Stimulated activated CD8-positive, alpha-beta memory T cell treated with anti-CD3 and anti-CD28 coated beads, Interleukin-15, amount 100 ng/mL, for 1 hour (primary cell): Measurements from ENCODE around the gene HERC2.
"Not testable (repeated sequence)": the region's sequence is repeated elsewhere in the genome, so short reads cannot be mapped to it uniquely, and the experiment has no call there.

Experiments
- DNase-seq: peaks from one replicate; pipeline ENCODE4 v3.0.0-alpha.2; 2020; ENCODE audit warnings: low read depth

HERC2 gene

DNA sequence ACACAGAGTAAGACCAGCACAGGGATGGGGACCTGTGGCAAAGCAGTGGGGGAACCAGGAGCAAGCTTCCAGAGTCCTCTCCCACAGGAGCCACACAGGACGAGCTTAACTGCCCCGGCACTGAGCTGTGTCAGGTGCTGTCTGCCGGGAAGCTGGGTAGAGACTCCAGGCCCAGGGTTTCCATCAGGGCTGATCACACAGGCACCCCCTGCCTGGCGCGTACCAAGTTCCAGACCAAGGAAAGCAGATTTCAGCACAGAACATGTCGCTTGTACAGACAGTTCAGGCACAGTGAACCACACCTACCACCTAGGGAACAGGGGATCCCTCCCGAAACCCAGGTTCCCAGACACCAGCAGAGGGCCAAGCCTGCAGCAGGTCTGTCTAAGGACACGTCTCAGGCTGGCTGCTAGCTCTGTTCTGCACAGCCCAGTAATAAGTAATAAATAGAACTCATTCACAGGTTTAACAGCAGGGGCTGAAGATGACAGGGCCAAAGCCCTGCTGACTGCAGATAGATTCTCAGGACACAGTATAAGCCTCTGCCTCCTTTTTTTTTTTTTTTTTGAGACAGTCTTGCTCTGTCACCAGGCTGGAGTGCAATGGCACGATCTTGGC is 192.6 kb downstream of the HERC2 start:
- no peak for DNase-seq

DNA sequence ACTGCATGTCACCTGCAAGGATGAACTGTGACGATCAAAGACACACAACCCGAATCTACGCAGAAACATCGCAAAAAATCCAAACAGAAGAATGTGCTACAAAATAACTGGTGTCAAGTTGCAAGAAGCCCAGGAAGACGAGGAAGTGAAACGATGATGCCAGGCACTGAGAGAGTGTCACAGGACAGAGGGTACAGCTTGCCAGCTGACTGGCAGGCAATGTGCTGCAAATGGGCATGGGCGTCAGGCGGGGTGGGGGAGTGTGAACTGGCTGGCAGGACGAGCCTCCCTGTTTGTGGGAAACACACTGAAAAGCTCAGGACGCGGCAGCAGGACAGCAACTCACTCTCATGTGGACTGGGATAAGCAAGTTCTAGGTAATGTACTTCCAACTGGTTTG is 193.9 kb downstream of the HERC2 start:
- no peak for DNase-seq

DNA sequence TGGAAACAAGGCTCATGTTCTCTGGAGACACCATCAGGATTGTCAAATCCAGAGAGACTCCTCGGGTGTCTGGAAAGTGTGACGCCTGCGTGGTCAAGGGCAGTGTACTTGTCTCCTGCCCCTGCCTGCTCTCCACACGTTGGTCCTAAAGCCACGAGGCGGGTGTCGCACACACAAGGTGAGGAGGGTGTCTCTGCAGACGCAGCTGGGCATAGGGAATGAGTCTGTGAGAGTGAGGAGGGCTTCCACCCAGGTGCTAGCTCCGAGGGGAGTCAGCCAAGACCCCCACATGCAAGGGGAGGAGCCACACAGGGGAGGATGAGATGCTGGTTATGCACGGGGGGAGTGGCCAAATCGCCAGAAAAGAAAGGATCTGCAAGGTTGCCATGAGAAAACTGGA is 194.9 kb downstream of the HERC2 start:
- no peak for DNase-seq

DNA sequence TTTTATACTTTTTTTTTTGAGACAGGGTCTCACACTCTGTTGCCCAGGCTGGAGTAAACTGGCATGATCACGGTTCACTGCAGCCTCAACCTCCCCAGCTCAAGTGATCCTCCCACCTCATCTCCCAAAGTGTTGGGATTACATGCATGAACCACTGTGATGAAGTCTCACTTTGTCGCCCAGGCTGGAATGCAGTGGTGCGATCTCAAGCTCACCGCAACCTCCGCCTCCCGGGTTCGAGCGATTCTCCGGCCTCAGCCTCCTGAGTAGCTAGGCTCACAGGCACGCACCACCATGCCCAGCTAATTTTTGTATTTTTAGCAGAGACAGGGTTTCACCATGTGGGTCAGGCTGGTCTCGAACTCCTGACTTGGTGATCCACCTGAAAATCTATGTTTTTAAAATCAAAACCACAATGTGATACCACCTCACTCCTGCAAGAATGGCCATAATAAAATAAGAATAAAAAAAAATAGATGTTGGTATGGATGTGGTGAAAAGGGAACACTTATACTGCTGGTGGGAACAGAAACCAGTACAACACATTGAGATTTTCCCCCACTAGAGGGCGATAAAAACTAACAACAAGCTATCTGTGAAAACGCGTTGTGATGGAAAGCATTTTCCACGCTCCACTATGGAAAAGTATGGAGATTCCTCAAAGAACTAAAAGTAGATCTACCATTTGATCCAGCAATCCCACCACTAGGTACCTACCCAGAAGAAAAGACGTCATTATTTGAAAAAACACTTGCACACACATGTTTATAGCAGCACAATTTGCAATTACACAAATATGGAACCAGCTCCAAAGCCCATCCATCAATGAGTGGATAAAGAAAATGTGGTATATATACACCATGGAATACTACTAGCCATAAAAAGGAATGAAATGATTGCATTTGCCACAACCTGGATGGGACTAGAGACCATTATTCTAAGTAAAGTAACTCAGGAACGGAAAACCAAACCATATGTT is 196.0 kb downstream of the HERC2 start:
- no peak for DNase-seq

DNA sequence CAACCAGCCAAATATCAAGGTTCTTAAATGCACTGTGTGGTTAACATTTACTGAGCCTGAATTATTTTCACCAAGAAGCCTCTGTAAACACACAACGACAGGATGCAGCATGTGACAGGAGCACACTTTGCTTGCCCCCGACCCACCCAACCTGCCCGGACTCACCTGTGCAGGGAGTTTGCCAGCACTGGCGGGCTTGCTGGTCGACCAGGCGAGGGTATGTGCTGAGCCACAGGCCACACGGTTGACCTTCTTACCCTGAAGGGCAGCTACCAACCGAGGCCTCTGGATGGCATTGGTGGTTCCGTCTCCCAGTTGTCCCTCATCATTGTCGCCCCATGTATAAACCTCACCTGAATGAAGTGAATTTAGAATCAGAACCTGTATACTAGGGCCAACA is 197.1 kb downstream of the HERC2 start:
- DNase-seq, result no peak

DNA sequence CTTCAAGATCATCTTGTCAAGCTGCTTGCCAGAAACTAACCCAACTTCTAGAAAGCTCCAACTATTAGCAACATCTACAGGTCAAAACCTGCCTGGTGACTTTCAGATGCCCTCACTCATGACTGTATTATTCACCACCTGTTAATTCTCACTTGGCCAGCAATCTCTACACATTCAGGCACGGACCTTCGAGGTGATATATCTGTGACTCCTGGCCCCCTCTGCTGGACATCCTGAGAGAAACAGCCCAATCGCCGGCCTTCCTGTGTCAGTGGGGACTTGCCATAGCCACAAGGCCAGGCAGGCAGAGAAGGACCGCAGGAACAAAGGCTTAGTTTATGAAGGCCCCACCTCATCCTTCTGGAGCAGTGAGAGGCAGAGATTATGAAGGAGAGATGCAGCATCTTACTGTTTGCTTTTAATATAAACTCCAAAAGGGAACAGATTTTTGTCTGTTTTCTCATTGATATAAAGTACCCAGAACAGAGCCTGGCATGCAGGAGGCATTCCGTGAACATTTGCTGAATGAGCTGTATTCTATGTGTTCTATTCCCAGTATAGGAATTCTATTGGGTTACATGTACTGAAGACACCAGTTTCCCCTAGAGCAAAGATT is 198.5 kb downstream of the HERC2 start:
- DNase-seq, result no peak

DNA sequence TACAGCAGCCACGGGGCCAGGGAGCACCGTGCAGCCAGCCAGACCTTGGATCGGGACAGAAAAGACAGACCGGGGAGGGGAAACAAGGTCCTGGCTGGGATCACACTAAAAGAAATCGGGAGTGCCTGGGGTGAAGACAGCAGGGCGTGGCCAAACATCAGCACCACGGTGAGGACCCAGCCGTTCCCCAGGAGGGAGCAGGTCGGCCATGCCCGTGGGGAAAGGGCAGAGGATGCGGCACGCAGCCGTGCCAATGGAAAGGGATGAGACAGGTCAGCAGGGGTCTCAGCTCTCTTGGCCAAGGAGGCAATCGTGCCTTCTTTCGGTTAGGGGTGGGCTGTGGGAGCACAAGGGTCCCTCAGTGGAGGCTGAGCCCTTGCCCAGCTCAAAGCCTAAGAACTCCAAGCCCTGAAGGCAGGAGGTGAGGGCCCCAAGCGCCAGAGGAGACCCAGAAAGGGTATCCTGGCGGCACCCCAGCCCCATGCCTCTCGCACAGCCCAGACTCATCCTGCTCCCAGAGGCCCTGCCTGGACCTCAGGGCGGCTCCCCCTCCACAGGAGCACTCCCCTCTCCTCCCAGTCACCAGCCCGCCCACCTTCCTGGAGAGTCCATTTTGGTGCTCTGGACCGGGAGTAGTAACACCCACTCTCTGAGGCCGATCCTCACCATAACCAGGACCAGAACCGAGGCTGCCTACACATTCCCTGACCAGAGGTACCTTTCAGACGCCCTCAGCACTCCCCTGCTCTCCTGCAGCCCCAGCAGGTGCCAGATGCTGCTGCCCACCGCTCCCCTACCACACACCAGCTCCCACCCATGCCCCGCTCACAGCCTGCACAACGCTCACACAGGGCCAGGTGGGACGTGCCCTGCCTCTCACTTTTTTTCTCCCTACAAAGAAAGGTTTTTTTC is 199.7 kb downstream of the HERC2 start:
- DNase-seq, result no peak

DNA sequence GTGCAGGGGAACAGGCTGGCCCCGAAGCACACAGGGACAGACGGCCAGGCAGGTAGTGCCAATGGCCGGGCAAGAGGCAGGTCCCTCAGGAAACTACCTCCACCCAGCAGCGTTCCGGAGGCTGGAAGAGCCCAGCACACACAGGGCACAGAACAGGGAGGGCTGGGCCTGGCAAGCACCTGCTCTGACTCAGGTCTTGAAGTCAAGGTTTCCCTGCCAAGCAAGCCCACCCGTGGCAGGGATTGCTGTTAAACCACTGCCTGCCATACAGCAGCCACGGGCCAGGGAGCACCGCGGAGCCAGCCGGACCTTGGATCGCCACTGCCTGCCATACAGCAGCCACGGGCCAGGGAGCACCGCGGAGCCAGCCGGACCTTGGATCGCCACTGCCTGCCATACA is 200.4 kb downstream of the HERC2 start:
- not testable (repeated sequence) for DNase-seq

DNA sequence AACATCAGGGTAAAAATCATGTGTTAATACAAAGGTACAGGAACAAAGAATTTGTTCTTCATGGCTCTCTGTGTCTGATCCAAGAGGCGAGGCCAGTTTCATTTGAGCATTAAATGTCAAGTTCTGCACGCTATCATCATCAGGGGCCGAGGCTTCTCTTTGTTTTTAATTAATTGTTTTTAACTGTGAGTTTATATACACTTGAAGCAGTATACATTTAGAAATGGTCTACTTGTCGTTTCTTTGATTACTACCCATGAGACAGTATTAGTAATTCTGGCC is 201.7 kb downstream of the HERC2 start:
- DNase-seq, result no peak

DNA sequence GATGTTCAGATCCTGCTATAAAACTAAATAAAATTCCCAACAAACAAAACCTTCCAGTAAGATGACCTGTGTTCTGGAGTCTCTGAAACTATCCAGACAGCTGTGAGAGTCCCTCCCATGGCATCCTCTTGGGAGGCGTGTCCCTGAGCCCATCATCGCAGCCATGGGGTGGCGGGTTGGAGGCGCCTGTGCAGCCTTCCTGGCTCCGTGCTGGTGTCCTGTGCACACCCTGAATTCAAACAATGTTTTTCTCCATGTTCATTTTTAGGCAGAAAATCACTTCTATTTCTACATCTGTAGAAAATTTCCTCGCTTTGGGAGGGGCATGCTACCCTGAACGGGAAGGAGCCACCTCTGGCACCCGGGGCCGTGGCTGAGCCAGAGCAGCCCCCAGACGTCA is 203.4 kb downstream of the HERC2 start:
- DNase-seq, result no peak

DNA sequence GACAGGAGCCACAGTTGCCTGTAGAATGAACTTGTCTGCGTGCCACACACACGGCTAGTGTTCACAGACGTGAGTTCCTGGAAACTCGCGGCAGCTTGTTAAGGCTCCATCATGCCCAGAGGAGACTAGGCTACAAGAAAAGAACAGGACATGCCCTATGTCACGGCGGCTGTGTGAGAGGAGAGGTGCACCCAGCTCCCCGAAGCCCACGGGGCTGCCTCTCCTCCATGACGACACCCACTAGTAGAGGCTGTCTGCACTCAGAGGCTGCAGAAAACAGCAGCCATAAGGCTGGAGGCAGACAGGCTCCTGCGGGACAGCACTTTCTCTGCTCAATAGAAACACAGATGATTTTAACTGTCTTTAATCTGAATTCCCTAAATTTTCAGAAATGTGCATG is 203.9 kb downstream of the HERC2 start:
- DNase-seq, result no peak

DNA sequence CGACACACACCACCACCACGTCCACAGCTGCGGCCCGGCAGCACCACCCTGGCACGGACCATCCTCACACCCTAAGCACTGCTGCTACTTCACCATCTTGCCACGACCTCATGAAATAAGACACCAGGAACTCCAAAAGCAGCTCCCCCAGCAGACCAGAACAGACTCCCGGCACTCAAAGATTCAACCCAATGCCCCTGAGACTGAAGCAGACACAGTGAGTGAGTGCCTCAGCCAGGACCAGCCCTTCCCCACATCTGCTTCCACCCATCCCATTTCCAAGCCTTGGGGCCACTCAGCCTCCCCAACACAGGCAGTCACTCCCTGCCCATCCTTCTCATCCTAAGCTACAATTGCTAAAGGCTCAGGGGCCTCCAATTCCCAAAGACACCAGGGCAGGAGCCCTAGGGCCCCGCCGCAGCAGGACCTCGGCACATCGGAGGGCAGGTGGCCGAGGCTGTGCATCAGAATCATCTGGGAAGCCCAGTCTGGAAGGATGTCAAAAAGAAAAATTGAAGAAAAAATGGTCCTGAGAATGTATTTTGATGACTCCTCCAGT is 204.5 kb downstream of the HERC2 start:
- DNase-seq, result no peak

DNA sequence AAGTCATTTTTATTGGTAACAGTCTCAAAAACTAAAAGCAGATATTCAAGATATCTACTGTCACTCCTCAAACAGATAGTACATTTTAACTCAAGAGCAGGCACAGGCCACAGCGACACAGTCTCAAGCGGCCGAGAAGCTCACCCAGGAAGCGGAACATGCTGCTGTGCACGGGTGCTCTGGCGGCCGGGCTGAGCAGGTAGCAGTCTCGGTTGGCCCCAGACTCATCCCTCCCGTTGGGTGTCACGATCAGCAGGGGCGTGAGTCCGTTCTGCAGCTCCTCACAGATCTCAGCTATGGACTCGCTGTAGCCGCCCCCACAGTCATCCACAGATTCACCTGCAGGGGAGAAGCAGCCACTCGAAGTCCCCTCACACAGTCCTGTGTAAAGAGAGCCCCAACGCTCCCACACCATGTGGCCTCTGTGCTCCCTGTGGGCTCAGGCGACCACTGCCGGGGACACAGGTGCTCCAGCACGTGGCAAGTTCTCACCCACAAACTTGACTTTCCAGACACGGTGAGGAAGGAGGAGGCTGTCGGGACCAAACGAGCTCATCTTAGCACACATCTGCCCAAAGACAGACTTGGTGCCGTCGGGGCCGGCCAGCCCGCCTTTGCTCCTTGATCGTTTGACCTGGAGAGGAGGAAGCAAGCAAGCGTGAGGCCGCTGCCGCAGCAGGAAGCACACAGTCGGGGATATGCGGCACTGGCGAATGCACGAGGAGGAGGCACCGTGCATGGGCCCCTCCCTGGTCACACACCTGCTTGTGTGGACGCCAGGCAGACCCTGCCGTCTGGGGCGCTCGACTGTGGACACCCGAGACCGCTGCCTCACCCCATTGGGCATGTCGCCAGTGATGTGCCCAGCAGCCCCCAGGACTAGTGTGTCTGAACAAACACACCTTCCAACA is 205.2 kb downstream of the HERC2 start:
- no peak for DNase-seq

DNA sequence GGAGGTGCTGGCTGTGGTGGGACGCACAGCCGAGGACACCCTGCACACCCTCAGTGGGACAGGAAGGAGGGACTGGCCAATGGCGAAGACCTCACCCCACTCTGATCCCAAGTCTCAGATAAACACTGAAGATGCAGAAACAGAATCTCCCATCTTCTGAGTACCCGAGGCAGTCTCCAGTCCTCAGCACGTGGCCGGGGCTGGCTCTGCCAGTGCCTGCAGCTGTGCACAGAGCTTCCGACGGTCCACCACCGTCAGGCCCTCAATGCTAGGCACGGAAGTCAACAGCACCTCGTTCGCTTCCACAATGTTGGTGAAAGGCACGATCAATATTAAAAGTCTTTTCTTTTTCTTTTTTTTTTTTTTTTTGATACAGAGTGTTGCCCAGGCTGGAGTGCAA is 206.1 kb downstream of the HERC2 start:
- no peak for DNase-seq

DNA sequence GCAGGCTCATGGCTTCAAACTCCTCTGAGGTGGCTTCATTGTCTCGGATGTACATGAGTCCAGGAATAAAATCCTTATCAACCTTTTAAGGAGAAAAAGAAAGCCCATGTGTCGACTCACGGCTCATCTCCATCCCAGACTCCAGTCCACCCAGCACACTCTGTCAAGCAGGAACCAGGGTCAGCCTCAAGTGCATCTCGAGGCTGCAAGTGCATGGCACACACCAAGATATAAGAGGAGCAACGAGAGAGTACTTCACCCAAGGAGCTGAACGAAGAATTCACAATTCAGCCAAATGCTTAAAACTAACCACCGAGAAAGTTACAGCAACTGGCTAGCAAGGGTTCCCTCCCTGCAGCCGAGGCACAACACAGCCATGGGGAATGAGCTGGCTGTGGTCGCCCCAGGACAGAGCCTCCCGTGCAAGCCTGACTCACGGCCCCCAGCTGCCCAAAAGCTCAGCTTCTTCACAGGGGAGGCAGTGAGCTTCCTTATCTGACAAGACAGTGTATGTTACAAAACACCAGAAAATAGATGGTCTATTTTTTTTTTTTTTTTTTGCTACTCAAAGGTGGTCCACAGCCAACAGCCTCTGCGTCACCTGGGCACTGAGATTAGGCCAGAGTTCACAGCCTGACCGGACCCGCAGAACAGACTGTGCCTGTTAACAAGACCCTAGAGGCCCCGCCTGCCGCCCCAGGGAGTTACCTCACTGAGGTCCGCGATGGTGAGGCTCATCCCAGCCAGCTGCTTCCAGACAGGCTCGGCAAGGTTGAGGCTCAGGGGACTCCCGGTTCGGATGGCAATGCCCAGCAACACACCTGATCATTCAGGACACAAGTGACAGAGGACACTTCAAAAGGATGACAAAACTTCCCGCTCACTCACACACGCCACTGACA is 207.0 kb downstream of the HERC2 start:
- no peak for DNase-seq

DNA sequence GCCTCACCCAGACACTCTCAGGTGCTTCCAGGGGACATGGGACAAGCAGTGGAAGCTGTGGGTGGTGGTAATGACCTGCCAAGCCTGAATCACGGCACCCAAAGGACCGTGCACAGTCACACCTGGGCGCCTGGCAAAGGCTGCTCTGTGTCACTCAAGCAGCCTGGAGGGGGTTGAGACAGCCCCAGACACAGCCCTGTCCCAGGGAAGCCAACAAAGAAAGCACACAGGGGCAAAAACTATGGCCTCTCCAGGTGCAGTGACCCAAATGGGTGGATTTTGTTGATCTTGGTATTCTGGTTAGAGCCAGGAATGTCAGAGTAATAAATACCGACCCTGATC is 207.9 kb downstream of the HERC2 start:
- DNase-seq, result no peak

DNA sequence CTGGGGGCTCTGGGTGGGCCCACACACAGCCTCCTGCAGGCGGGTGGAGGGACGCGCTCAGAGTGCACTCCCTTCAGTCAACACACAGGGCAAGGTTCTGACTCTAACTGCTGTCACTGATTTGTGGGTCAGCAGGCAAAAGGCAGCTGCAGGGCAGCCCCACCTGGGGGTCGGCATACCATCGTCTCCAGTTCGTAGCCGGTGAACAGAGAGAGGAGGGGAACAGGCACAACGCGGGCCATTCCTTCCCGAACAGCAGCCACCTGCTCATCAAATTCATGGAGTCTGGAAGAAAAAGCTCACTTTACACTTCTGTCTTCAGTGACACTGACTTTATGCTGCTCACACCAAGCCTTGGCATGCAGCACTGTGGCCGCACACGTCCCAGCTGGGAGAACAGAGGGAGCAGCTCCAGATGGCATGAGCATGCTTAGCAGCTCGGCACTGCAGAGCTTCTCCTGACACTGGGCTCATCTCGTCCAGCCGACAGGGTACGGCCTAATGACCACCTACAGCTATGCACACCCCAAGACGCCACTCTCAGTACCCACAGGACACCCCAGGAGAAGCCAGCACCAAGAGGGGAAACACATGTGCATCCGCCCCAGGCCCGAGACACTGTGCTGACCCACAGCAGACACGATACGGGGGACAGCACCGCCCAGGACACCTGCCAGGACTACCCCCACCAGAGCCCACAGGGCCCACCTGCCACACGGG is 208.4 kb downstream of the HERC2 start:
- DNase-seq, result no peak

DNA sequence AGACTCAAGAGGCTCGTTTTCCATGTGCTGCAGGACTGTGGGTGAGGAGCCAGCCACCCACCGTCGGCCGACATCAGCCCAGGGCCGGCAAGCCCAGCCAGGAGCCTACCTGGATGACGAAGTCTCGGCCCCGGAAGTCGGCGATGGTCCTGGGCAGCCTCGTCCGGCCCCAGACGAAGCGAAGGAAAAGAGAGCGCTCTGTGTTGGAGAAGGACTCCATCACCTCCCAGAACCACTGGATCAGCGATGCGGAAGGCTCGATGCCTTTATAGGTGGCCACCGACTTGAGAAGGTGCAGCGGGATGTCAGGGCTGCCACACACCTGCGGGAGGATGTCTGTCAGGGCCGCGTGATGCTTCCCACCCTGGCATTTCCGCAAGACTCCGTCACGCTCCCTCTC is 209.0 kb downstream of the HERC2 start:
- DNase-seq, result no peak

DNA sequence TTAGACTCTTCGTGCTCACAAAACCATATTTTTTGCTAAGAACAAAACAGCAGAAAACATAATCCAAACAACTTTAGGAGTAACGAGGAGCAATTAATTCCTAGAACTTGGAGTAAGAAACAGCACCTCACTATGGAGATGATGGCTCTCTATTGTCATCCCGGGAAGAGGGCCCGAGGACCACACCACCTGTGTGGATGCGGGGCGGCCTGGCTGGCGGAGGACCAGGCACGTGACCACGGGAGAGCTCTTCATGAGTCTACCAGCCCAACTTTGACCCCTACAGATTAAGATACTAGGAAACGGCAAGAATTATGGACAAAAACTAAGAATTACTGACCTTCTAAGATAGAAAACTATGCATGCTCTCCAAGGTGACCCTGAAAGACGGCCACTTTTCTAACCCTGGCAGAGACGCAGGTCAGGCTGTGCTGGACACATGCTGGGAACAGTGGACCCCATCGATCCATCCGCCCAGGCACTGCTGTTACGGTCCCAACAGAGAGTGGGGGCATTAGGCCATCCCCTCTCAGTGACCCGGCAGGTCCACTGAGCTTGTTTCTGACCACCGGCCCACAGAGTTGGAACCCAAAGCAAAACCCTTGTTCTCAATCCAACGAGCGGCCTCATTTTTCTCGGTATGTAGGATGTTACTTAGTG is 209.7 kb downstream of the HERC2 start:
- DNase-seq, result no peak
